Hepatocyte (in vitro differentiated cells): ENCODE data around the gene DZIP3.

ENCODE experiments used
- CTCF ChIP-seq: fragments of 200-600 bp; sonication (generic); IDR thresholded peaks from 2 replicates; pipeline ENCODE4 v1.5.1; 2016; ENCODE audit warnings: antibody characterized with exemption, mild to moderate bottlenecking; ENCODE audit not compliant: poor library complexity
- EZH2 ChIP-seq: fragments of 200-600 bp; sonication (generic); IDR thresholded peaks from 2 replicates; pipeline ENCODE4 v1.6.1; 2016; ENCODE audit warnings: antibody characterized with exemption, mild to moderate bottlenecking, borderline replicate concordance
- EZH2phosphoT487 ChIP-seq: fragments of 200-600 bp; sonication (generic); IDR thresholded peaks from one replicate; pipeline ENCODE4 v1.6.1; 2018; ENCODE audit warnings: antibody characterized with exemption, mild to moderate bottlenecking, low read depth, moderate library complexity; ENCODE audit not compliant: unreplicated experiment, severe bottlenecking

GRCh38 chr3:108578064-108578463, 11.5 kb upstream of the DZIP3 start:
- TF ChIP-seq EZH2 (no peak), CTCF (no peak), EZH2phosphoT487 (no peak)
